CD14-positive monocyte (primary cell): ENCODE data around the gene ARHGEF3. TPM values are rescaled to one million over a fixed set of nuclear protein-coding genes. Genes with fewer than 3 reads are reported as not detected.

Experiments
- DNase-seq, 3 donors: peaks; one replicate each; pipeline ENCODE4 v3.0.0-alpha.2; 2011 to 2022
- H2AFZ ChIP-seq: 2 replicates; pipeline ENCODE4 v1.6.0; 2012; ENCODE audit warnings: mild to moderate bottlenecking, low read depth, low read length, inconsistent platforms; ENCODE audit not compliant: insufficient read depth, poor library complexity, severe bottlenecking
- H3K27ac ChIP-seq, 2 donors: 1 replicate in 1 of 2; 2 replicates in 1 of 2; pipeline ENCODE4 v1.5.1; 2012 to 2013; ENCODE audit warnings: low read length in 2 of 2, control low read depth in 1 of 2, inconsistent platforms in 1 of 2, low read depth in 1 of 2, mild to moderate bottlenecking in 1 of 2
- H3K27me3 ChIP-seq, 2 donors: one replicate each; pipeline versions ENCODE4 v1.6.0 to v1.6.1; 2011 to 2013; ENCODE audit warnings: low read length in 2 of 2; ENCODE audit not compliant: control insufficient read depth in 2 of 2, insufficient read depth in 2 of 2
- H3K36me3 ChIP-seq, 2 donors: replicated peaks in 1 of 2; 1 replicate in 1 of 2; 2 replicates in 1 of 2; pipeline versions ENCODE4 v1.5.1 to v1.6.1; 2012 to 2013; ENCODE audit warnings: low read length in 2 of 2, control low read depth in 1 of 2, inconsistent platforms in 1 of 2, mild to moderate bottlenecking in 1 of 2; ENCODE audit not compliant: insufficient read depth in 2 of 2, control insufficient read depth in 1 of 2
- H3K4me1 ChIP-seq, 2 donors: 1 replicate in 1 of 2; 2 replicates in 1 of 2; pipeline versions ENCODE4 v1.5.1 to v1.6.1; 2012 to 2013; ENCODE audit warnings: low read length in 2 of 2, control low read depth in 1 of 2, inconsistent platforms in 1 of 2, mild to moderate bottlenecking in 1 of 2, moderate library complexity in 1 of 2; ENCODE audit not compliant: insufficient read depth in 2 of 2, control insufficient read depth in 1 of 2
- H3K4me2 ChIP-seq: replicated peaks from 2 replicates; pipeline ENCODE3; 2012; ENCODE audit warnings: low read length, moderate library complexity, mild to moderate bottlenecking; ENCODE audit not compliant: poor library complexity, severe bottlenecking; ENCODE audit errors: extremely low read depth
- H3K4me3 ChIP-seq, 3 experiments: fragments of 200-600 bp in 1 of 3; sonication (generic) in 1 of 3; replicated peaks in 1 of 3; 1 replicate in 2 of 3; 2 replicates in 1 of 3; pipeline ENCODE4 v1.5.1; 2011 to 2013; ENCODE audit warnings: low read length in 3 of 3, mild to moderate bottlenecking in 3 of 3, control low read depth in 2 of 3, low read depth in 2 of 3, inconsistent platforms in 1 of 3, moderate library complexity in 1 of 3
- H3K79me2 ChIP-seq: 2 replicates; pipeline ENCODE4 v1.6.0; 2012; ENCODE audit warnings: mild to moderate bottlenecking, control low read depth, inconsistent platforms, low read length, moderate library complexity; ENCODE audit not compliant: insufficient read depth
- H3K9ac ChIP-seq: 2 replicates; pipeline ENCODE4 v1.6.0; 2017; ENCODE audit warnings: low read length, mild to moderate bottlenecking; ENCODE audit not compliant: insufficient read depth, poor library complexity, severe bottlenecking
- H3K9me3 ChIP-seq, 2 donors: replicated peaks in 1 of 2; 1 replicate in 1 of 2; 2 replicates in 1 of 2; pipeline versions ENCODE4 v1.5.1 to v1.6.1; 2012 to 2013; ENCODE audit warnings: low read length in 2 of 2, control low read depth in 1 of 2; ENCODE audit not compliant: control insufficient read depth in 1 of 2, insufficient read depth in 1 of 2
- H4K20me1 ChIP-seq: 2 replicates; pipeline ENCODE4 v1.6.0; 2012; ENCODE audit warnings: mild to moderate bottlenecking, low read length, control low read depth, moderate library complexity; ENCODE audit not compliant: insufficient read depth
- H3K27ac Mint-ChIP-seq, 7 donors: one replicate each; pipeline ENCODE4 v1.8.0; 2020; ENCODE audit warnings: mild to moderate bottlenecking in 7 of 7, mixed read lengths in 7 of 7, moderate library complexity in 6 of 7, inconsistent platforms in 2 of 7
- H3K27me3 Mint-ChIP-seq, 3 donors: one replicate each; pipeline ENCODE4 v1.8.0; 2021 to 2022; ENCODE audit warnings: low read depth in 3 of 3, mild to moderate bottlenecking in 3 of 3, mixed read lengths in 3 of 3, moderate library complexity in 3 of 3, inconsistent platforms in 1 of 3
- H3K36me3 Mint-ChIP-seq, 2 donors: one replicate each; pipeline ENCODE4 v1.8.0; 2020; ENCODE audit warnings: mixed read lengths in 2 of 2, inconsistent platforms in 1 of 2, mild to moderate bottlenecking in 1 of 2
- H3K4me1 Mint-ChIP-seq: one replicate; pipeline ENCODE4 v1.8.0; 2020; ENCODE audit warnings: mild to moderate bottlenecking, mixed read lengths
- H3K4me3 Mint-ChIP-seq, 2 donors: one replicate each; pipeline ENCODE4 v1.8.0; 2020; ENCODE audit warnings: mild to moderate bottlenecking in 2 of 2, mixed read lengths in 2 of 2, moderate library complexity in 1 of 2
- H3K9me3 Mint-ChIP-seq, 7 donors: one replicate each; pipeline ENCODE4 v1.8.0; 2020 to 2022; ENCODE audit warnings: mixed read lengths in 7 of 7, mild to moderate bottlenecking in 6 of 7, moderate library complexity in 6 of 7, inconsistent platforms in 2 of 7
- CTCF ChIP-seq: fragments of 200-600 bp; IDR thresholded peaks from one replicate; pipeline ENCODE4 v1.8.0; 2022; ENCODE audit warnings: antibody characterized with exemption, mild to moderate bottlenecking
- WGBS: methylation state at CpG from one replicate; pipeline ENCODE4 v1.1.5; 2013; ENCODE audit warnings: missing lambda C conversion rate; ENCODE audit not compliant: insufficient coverage; 5-methylcytosine and 5-hydroxymethylcytosine counted together
- intact Hi-C, 2 donors: fragments of 100-400 bp; cut with micrococcal nuclease; formaldehyde crosslinking; loops; one replicate each; pipeline versions ENCODE4 v1.15.0 to v1.15.1; 2023
- polyA plus RNA-seq, 3 donors: library from polyadenylated mRNA; depleted of rRNA in 1 of 3; unstranded in 2 of 3; stranded (reverse) in 1 of 3; fragments of 300-500 nt in 2 of 3; fragments of >200 nt in 1 of 3; fragmentation: Illumina TruSeq in 2 of 3; gene quantifications; 1 replicate in 2 of 3; 2 replicates in 1 of 3; pipeline ENCODE4 v1.2.3, GENCODE V29; 2012 to 2021

ARHGEF3 gene
- polyA plus RNA-seq, 3 donors = 22.6 to 29.5 (median 26.5) TPM

GRCh38 chr3:56835650-56836227, 34.0 kb upstream of the ARHGEF3 start:
- no peak for TF ChIP-seq CTCF
- Histone ChIP-seq H3K9ac (no peak overlapping the region), H3K79me2 (no peaks in the 10 kb centered on the region), H3K9me3 (no peaks in the 10 kb centered on the region), H3K27ac (no peak overlapping the region), H3K36me3 (no peaks in the 10 kb centered on the region), H3K4me3 (no peak overlapping the region), H3K4me1 (peaks cover 13 to 14% of the 10 kb centered on the region in 2 donors), H2AFZ (no peak overlapping the region), H3K4me2 (no peak overlapping the region), H4K20me1 (no peaks in the 10 kb centered on the region), H3K27me3 (peaks cover 2 to 5% of the 10 kb centered on the region in 2 donors)
- H3K27me3 Mint-ChIP-seq = peaks cover 3 to 10% (median 8%) of the 10 kb centered on the region in 3 donors
- intact Hi-C loops = no loop called here
- peaks cover 28% of the 10 kb centered on the region for H3K4me1 Mint-ChIP-seq
- no peak for DNase-seq
- no peak overlapping the region for H3K27ac Mint-ChIP-seq
- H3K4me3 Mint-ChIP-seq = no peak overlapping the region
- H3K9me3 Mint-ChIP-seq = no peaks in the 10 kb centered on the region
- WGBS = 93% methylated on average over 2 of the region's 6 CpGs
- H3K36me3 Mint-ChIP-seq = peaks cover 0 to 8% of the 10 kb centered on the region in 2 donors

- no peak overlapping the region for H2AFZ ChIP-seq
- H3K9me3 ChIP-seq = no peaks in the 10 kb centered on the region
- TF ChIP-seq CTCF = no peak
- Mint-ChIP-seq H3K27ac (no peak overlapping the region), H3K4me3 (no peak overlapping the region), H3K36me3 (peaks cover 0 to 11% of the 10 kb centered on the region in 2 donors), H3K4me1 (peaks cover 28% of the 10 kb centered on the region), H3K27me3 (peaks cover 8 to 17% (median 9%) of the 10 kb centered on the region in 3 donors), H3K9me3 (no peaks in the 10 kb centered on the region)
- no peaks in the 10 kb centered on the region for H3K36me3 ChIP-seq
- no peak overlapping the region for H3K9ac ChIP-seq
- no peak for DNase-seq
- peak overlapping the region; percentile 40 for H3K4me2 ChIP-seq
- peaks cover 13 to 14% of the 10 kb centered on the region in 2 donors for H3K4me1 ChIP-seq
- intact Hi-C loops = no loop called here
- no peaks in the 10 kb centered on the region for H3K79me2 ChIP-seq
- H4K20me1 ChIP-seq = no peaks in the 10 kb centered on the region
- no peak overlapping the region for H3K4me3 ChIP-seq
- H3K27ac ChIP-seq = no peak overlapping the region
- peaks cover 2 to 6% of the 10 kb centered on the region in 2 donors for H3K27me3 ChIP-seq
- 17% methylated on average over 2 of the region's 2 CpGs for WGBS
Observed at GRCh38 chr3:56833536-56833935, 31.8 kb upstream of the ARHGEF3 start.
